GM18505 (cell line): ENCODE data around the gene MCF2L.

Experiments used
- ATAC-seq: cut with Tn5 transposase; IDR thresholded peaks from one replicate; pipeline ENCODE4 v1.9.1; 2021; ENCODE audit not compliant: unreplicated experiment
- POLR2A ChIP-seq: IDR thresholded peaks from 4 replicates; pipeline ENCODE4 v1.6.1; 2011; ENCODE audit warnings: borderline replicate concordance; ENCODE audit not compliant: insufficient read depth, insufficient read length; ENCODE audit errors: extremely low read depth

The MCF2L gene

GRCh38 chr13:112968910-112969691 lies at the start of gene MCF2L:
Gene MCF2L, plus strand, starts transcription at chr13:112969214. Its CDS starts 166 bp downstream, at chr13:112969380.
- no peak for ATAC-seq
- TF ChIP-seq POLR2A = no peak

- TF ChIP-seq POLR2A = no peak
Measured at GRCh38 chr13:112923962-112924361, 45.1 kb upstream of the MCF2L start.

GRCh38 chr13:112924365-112924764 lies 44.6 kb upstream of the MCF2L start:
- ATAC-seq = no peak
- no peak for TF ChIP-seq POLR2A

More at GRCh38 chr13:112923962-112924361, 45.1 kb upstream of the MCF2L start:
- no peak for ATAC-seq

- no peak for ATAC-seq
- no peak for TF ChIP-seq POLR2A
Measured at GRCh38 chr13:112926003-112926402, 43.0 kb upstream of the MCF2L start.

- no peak for TF ChIP-seq POLR2A
- ATAC-seq = no peak
Measured at GRCh38 chr13:112926993-112927392, 42.0 kb upstream of the MCF2L start.

- no peak for ATAC-seq
- no peak for TF ChIP-seq POLR2A
Measured at GRCh38 chr13:112928020-112928971, 40.7 kb upstream of the MCF2L start.

GRCh38 chr13:112928972-112929782 lies 39.8 kb upstream of the MCF2L start:
- no peak for TF ChIP-seq POLR2A
- no peak for ATAC-seq

GRCh38 chr13:112929783-112930055 lies 39.3 kb upstream of the MCF2L start:
- ATAC-seq = no peak
- no peak for TF ChIP-seq POLR2A

- no peak for ATAC-seq
- no peak for TF ChIP-seq POLR2A
Measured at GRCh38 chr13:112930192-112930591, 38.8 kb upstream of the MCF2L start.

- ATAC-seq = no peak
- no peak for TF ChIP-seq POLR2A
Measured at GRCh38 chr13:112931028-112931934, 37.7 kb upstream of the MCF2L start.

GRCh38 chr13:112932971-112933370 lies 36.0 kb upstream of the MCF2L start:
- no peak for ATAC-seq
- no peak for TF ChIP-seq POLR2A

GRCh38 chr13:112933649-112934048 lies 35.4 kb upstream of the MCF2L start:
- TF ChIP-seq POLR2A = no peak
- ATAC-seq = no peak
